Measurements from ENCODE around the gene OR10V1.

DNA sequence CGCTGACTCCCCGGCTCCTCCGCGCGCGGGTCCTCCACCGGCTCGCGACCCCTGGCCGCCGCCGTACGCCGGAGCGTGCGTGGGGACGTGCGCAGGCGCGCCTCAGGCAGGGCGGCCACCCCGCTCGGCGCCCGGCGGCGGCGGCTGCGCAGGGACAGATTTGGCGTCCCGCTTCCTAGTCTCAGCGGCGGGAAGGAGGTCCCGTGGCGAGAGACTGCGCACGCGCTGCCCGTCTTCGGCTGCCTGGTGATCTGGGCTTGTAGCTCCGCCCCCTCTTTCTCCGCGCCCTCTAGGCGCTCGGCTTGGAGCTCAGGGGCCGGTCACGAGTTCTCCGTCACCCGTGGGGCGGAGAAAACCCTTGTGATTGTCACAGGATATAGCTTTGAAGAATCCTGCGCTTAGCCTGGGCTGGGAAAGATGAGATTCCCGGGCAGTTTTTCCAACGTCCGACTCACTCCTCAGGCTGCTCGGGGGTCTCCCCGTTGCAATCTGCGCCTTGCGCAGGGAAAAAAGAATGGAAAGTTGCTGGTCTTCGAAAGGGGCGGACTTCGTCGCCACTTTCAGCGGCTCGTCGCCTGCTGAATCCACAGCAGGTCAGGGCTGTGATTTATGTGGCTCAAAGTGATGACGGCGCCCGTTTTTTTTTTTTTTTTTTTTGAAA, 44.6 kb downstream of the OR10V1 start, which contains the start of gene PATL1:
- TF ChIP-seq, protein P1, sequence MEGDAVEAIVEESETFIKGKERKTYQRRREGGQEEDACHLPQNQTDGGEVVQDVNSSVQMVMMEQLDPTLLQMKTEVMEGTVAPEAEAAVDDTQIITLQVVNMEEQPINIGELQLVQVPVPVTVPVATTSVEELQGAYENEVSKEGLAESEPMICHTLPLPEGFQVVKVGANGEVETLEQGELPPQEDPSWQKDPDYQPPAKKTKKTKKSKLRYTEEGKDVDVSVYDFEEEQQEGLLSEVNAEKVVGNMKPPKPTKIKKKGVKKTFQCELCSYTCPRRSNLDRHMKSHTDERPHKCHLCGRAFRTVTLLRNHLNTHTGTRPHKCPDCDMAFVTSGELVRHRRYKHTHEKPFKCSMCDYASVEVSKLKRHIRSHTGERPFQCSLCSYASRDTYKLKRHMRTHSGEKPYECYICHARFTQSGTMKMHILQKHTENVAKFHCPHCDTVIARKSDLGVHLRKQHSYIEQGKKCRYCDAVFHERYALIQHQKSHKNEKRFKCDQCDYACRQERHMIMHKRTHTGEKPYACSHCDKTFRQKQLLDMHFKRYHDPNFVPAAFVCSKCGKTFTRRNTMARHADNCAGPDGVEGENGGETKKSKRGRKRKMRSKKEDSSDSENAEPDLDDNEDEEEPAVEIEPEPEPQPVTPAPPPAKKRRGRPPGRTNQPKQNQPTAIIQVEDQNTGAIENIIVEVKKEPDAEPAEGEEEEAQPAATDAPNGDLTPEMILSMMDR (IDR thresholded peaks at IDR 0.05), result no peak
- TF ChIP-seq POLR2A (IDR thresholded peaks at IDR 0.05), result peak; percentile 74 to 95
